Thyroid gland (tissue), 4 donors: ENCODE data around the gene ZNF423. TPM values are rescaled to one million over a fixed set of nuclear protein-coding genes. Genes with fewer than 3 reads are reported as not detected.
A peak's percentile ranks its signal among the peaks of the same experiment; 100 is the strongest.

Source experiments
- DNase-seq, 2 donors: peaks; one replicate each; pipeline ENCODE4 v3.0.0-alpha.2; 2019
- H3K27ac ChIP-seq, 3 donors: fragments of 200-600 bp; sonication (generic); 1 replicate in 2 of 3; 2 replicates in 1 of 3; pipeline ENCODE4 v1.5.1; 2016 to 2019; ENCODE audit warnings: mild to moderate bottlenecking in 1 of 3, moderate library complexity in 1 of 3
- H3K27me3 ChIP-seq: fragments of 200-600 bp; sonication (generic); one replicate; pipeline ENCODE4 v1.5.1; 2019
- H3K36me3 ChIP-seq, 2 donors: fragments of 200-600 bp; sonication (generic); one replicate each; pipeline ENCODE4 v1.5.1; 2016 to 2019
- H3K4me1 ChIP-seq, 2 donors: fragments of 200-600 bp; sonication (generic); one replicate each; pipeline ENCODE4 v1.5.1; 2017 to 2019
- H3K4me3 ChIP-seq, 3 donors: fragments of 200-600 bp; sonication (generic); replicated peaks in 1 of 3; 1 replicate in 2 of 3; 2 replicates in 1 of 3; pipeline ENCODE4 v1.5.1; 2016; ENCODE audit warnings: mild to moderate bottlenecking in 1 of 3
- H3K9me3 ChIP-seq: fragments of 200-600 bp; sonication (generic); one replicate; pipeline ENCODE4 v1.5.1; 2017
- CTCF ChIP-seq, 6 experiments: fragments of 200-600 bp in 3 of 6; fragments of 450-650 bp in 3 of 6; sonication (generic) in 3 of 6; IDR thresholded peaks; one replicate each; pipeline ENCODE4 v1.5.1; 2016 to 2019; ENCODE audit warnings: antibody characterized with exemption in 6 of 6, mild to moderate bottlenecking in 2 of 6, inconsistent platforms in 1 of 6, moderate library complexity in 1 of 6
- POLR2A ChIP-seq, 2 donors: fragments of 450-650 bp; IDR thresholded peaks; one replicate each; pipeline ENCODE4 v1.6.1; 2017; ENCODE audit warnings: antibody characterized with exemption in 2 of 2, mild to moderate bottlenecking in 2 of 2, moderate library complexity in 1 of 2
- WGBS, 2 donors: methylation state at CpG; one replicate each; pipeline ENCODE4 v1.1.5; 2017; 5-methylcytosine and 5-hydroxymethylcytosine counted together
- intact Hi-C: fragments of 100-400 bp; cut with DNase I; formaldehyde crosslinking; loops from one replicate; pipeline ENCODE4 v1.15.1; 2023
- total RNA-seq, 4 donors: library from RNA; depleted of rRNA; stranded (reverse); fragments of >200 nt; gene quantifications; one replicate each; pipeline ENCODE4 v1.2.3, GENCODE V29; 2016

Gene ZNF423
- total RNA-seq = 10 to 100 TPM in 1 of 4 donors, 1 to 10 TPM in 3; 7.4 to 10.0 (median 8.5) TPM

DNA sequence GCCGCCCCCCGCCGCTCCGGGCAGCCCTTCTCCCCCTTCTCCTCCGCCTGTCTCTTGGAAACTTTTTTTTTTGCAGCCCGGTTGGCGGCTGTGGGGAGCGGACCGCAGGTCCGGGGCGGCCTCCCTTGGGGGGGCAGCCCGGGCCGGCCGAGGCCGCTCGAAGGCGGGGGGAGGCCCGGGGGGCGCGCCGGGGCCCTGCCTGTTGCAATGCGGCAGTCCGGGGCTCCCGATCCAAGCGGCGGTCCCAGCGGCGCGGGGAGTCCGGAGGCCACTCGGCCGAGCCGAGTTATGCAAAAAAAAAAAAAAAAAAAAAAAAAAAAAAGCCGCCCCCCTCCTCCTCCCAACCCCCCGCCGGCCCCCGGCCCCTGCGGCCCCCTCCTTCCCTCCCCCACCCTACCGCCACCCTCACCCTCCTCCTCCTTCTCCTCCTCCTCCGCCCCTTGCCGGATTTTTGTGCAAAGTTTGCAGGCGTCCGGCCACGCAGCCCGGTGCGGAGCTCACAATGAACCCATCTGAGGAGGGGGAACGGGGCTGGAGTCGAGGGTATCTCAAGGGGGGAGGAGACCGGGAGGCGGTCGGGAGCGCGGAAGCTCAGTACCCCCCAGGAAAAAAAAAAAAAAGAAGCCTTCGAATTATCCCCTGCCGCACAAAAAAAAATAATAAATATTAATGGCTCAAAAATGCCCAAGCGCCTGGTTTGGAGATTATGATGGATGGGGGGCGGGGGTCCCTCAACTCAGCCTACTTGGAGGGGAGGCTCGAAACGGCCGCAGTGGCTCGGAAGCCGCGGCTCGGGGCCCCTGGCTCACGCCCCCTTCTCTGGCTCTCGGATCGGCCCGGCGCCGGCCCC, at the start of gene ZNF423:
TSS of gene ZNF423 (minus strand) at position 291 of the 850 bp plus-strand sequence. CDS start 338 bp downstream, outside the sequence.
- DNase-seq = peak; percentile 19 to 20
- peaks cover 27 to 29% of the 10 kb centered on the region in 2 donors for H3K4me1 ChIP-seq
- no peaks in the 10 kb centered on the region for H3K27me3 ChIP-seq
- intact Hi-C loops = loop anchor here (5.0 kb wide), 1 partner anchor 369 kb away; no protein-coding TSS in a partner anchor
- TF ChIP-seq POLR2A (IDR thresholded peaks at IDR 0.05) = no peak
- TF ChIP-seq CTCF (IDR thresholded peaks at IDR 0.05) = no peak
- no peaks in the 10 kb centered on the region for H3K36me3 ChIP-seq
- H3K27ac ChIP-seq = peak within 1 kb of the TSS; percentile 58 to 89 (median 83)
- whole genome bisulfite sequencing, 2 donors = 0 to 1% methylated on average over 28 to 43 of the region's 70 CpGs
- no peaks in the 10 kb centered on the region for H3K9me3 ChIP-seq
- peak within 1 kb of the TSS; percentile 34 to 80 (median 69) for H3K4me3 ChIP-seq

DNA sequence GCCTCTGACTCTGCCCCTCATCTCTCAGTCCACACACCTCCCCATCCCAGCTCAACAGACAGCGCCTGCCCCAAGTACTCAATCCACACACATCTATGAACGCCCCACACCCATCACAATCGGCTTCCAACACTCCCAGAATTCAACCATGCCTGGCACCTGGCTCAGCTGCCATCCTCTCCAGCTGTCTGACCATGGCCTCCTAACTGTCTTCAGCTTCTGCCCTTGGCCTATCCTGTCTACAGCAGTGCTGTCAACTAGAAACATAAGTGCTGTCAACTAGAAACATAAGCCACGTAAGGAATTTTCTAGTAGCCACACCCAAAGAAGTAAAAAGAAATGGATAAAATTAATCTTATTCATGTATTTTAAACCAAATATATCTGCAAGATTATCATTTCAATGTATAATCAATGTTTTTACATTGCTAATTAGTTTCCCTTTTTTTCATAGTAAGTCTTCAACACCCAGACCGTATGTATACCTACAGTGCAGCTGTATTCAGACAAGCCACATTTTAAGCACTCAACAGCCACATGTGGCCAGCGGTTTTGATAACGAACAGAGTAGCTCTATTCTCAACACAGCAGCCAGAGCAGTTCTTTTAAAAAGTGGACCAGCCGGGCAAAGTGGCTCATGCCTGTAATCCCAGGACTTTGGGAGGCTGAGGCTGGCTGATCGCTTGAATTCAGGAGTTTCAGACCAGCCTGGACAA, 48.6 kb upstream of the ZNF423 start:
- intact Hi-C loops = no loop called here
- no peak for TF ChIP-seq CTCF (IDR thresholded peaks at IDR 0.05)
- no peak for TF ChIP-seq POLR2A (IDR thresholded peaks at IDR 0.05)
- WGBS, 2 donors = 80 to 84% methylated on average over 9 of the region's 9 CpGs
- Histone ChIP-seq H3K36me3 (no peaks in the 10 kb centered on the region), H3K4me1 (no peaks in the 10 kb centered on the region), H3K27me3 (no peaks in the 10 kb centered on the region), H3K4me3 (no peak overlapping the region), H3K27ac (no peak overlapping the region), H3K9me3 (no peaks in the 10 kb centered on the region)
- no peak for DNase-seq

DNA sequence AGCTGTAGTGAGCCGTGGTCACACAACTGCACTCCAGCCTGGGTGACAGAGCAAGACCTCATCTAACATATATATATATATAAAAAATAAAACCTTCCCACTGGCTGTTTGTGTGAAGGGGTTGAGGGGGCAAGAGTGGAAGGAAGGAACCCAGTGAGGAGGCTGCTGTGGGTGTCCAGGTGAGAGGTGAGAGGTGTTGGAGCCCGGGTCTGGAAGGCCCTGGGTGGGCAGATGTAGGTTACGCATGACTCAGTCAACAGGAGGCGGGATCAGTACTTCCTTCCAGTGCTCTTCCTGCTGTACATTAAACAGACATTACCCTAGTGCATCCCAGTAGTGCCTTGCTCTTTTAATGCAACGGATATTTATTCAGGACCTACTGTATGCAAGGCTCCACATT, 47.0 kb upstream of the ZNF423 start:
- H3K27me3 ChIP-seq = no peaks in the 10 kb centered on the region
- no peaks in the 10 kb centered on the region for H3K4me1 ChIP-seq
- no peak overlapping the region for H3K27ac ChIP-seq
- WGBS, 2 donors = 78 to 80% methylated on average over 5 of the region's 5 CpGs
- intact Hi-C loops = no loop called here
- H3K9me3 ChIP-seq = no peaks in the 10 kb centered on the region
- DNase-seq = no peak
- no peak for TF ChIP-seq CTCF (IDR thresholded peaks at IDR 0.05)
- TF ChIP-seq POLR2A (IDR thresholded peaks at IDR 0.05) = no peak
- H3K36me3 ChIP-seq = no peaks in the 10 kb centered on the region
- H3K4me3 ChIP-seq = no peak overlapping the region

DNA sequence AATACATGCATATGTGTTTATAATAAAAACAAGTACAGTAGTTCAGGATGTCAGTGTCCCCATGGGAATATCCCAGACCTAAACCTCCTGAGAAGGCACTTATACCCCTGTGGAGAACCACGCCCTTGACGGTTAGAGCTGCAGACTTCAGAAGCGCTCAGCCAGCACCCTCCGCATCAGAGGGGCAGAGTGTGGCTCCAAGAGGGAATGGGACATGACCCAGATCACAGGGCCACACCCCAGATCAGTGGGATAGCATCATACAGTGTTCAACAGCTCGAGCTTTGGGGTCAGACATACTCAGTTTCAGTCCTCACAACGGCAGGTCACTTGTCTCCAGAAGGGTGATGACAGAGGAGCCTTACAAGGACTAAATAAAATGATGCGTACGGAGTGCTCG, 45.8 kb upstream of the ZNF423 start:
- DNase-seq = no peak
- Histone ChIP-seq H3K9me3 (no peaks in the 10 kb centered on the region), H3K4me3 (no peak overlapping the region), H3K4me1 (no peaks in the 10 kb centered on the region), H3K27me3 (no peaks in the 10 kb centered on the region), H3K27ac (no peak overlapping the region), H3K36me3 (no peaks in the 10 kb centered on the region)
- intact Hi-C loops = no loop called here
- WGBS, 2 donors = 88 to 95% methylated on average over 9 of the region's 9 CpGs
- no peak for TF ChIP-seq CTCF (IDR thresholded peaks at IDR 0.05)

DNA sequence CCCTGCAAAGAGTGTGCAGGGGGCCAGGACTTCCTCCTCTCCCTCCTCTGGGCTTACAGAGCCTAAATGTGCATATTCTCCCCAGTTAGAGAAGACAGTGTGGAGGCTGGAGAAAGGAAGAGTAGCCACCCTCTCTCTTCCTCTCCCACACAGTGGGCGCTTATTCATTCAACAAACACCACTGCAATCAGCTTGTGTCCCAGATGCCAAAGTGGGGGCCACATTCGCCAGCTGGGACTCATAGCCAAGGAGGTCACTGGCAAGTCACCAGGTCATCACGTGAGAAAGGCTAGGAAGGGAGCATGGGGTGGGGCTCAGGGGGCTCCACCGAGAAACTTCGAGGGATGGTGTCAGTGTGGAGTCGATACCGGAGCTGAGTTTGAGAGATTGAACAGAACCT, 45.0 kb upstream of the ZNF423 start:
- intact Hi-C loops = no loop called here
- TF ChIP-seq CTCF (IDR thresholded peaks at IDR 0.05) (no peak), POLR2A (IDR thresholded peaks at IDR 0.05) (no peak)
- no peaks in the 10 kb centered on the region for H3K9me3 ChIP-seq
- no peak overlapping the region for H3K27ac ChIP-seq
- H3K4me1 ChIP-seq = no peaks in the 10 kb centered on the region
- H3K36me3 ChIP-seq = no peaks in the 10 kb centered on the region
- H3K4me3 ChIP-seq = no peak overlapping the region
- no peaks in the 10 kb centered on the region for H3K27me3 ChIP-seq
- 90% methylated on average over 7 of the region's 7 CpGs for WGBS, 2 donors
- DNase-seq = no peak
